NCI-H1436 (cell line): ENCODE measurements around the gene UBFD1.
"Not testable (repeated sequence)": the region's sequence is repeated elsewhere in the genome, so short reads cannot be mapped to it uniquely, and the experiment has no call there.

Experiments
- DNase-seq: peaks from one replicate; lab custom pipeline; 2025; lab: John Stamatoyannopoulos, UW

UBFD1 gene

GRCh38 chr16:23567602-23568001, 10.1 kb downstream of the UBFD1 start:
- no peak for DNase-seq

- no peak for DNase-seq
These were observed 13.6 kb downstream of the UBFD1 start for GRCh38 chr16:23570992-23571632.

- DNase-seq: no peak
These were observed 14.4 kb downstream of the UBFD1 start for GRCh38 chr16:23571895-23572294.

DNA sequence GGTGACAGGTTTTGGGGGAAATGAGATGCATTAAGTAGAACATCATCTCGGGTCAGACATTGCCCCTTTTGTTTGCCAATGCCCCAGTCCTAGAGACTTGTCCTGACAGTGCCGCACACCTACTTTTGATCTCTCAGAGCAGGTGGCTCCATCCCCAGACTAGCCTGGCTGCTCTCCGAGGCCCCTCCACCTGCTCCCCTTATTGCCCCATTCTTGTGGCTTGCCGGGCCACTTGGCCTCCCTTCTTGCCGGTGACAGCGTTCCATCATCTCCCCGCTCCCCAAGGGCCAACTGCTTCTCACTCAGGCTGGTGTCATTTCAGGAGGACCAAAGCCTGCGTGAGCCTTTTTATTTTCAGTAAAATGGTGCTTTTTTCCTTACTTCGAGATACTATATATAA, 14.9 kb downstream of the UBFD1 start:
- no peak for DNase-seq

DNA sequence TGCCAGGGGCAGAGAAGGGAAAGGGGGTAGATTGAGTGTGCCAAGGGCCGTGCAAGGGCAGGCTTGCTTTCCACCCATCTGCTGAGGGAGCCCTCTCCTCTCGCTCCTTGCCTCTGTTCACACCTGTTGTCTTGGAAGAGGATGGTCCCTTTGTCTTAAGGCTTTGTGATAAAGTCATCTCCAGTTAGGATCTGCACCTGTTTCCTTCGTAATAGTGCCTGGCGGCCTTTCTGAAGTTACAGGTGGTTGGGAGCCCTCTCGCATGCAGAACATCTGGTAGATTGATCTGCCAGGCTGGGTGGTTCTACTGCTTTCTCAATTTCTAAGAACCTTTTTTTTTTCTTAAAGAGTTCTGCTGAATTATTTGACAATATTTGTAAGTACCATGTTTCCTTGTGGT, 16.3 kb downstream of the UBFD1 start:
- DNase-seq: no peak

DNA sequence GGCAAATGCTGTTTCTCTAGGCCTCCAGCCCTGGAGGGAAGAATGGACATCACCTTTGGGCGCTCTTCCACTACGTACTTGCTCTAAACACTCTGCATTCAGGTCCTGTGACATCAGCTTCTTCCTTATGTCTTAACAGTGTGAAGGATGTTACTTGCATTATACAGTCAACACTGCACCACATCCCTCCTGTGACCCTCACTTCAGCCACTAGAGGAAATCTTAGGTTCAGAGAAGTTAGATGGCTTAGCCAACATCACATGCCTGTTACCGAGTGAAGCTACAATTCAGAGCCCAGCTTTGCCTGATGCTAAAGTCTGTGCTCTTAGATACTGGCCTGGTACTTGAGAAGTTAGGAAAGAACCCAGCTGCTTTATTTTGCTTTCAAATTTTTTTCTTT, 18.3 kb downstream of the UBFD1 start:
- DNase-seq: no peak

DNA sequence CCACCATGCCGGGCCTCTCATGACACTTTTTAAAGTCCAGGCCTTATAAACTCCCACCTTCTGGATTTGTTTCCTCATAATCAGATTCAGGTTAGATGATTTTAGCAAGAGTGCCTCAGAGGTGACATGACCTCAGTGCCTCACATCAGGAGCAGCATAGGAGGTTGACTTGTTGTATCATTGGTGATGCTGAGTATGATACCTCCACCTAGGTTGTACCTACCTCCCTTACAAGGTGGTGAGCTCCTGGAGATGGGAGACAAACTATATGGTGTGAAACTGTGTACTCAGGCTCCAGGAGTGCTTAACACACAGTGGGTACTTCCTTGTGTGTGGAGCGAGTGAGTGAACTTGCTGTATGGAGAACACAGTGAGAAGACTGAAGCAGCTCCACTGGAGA, 20.0 kb downstream of the UBFD1 start:
- no peak for DNase-seq

DNA sequence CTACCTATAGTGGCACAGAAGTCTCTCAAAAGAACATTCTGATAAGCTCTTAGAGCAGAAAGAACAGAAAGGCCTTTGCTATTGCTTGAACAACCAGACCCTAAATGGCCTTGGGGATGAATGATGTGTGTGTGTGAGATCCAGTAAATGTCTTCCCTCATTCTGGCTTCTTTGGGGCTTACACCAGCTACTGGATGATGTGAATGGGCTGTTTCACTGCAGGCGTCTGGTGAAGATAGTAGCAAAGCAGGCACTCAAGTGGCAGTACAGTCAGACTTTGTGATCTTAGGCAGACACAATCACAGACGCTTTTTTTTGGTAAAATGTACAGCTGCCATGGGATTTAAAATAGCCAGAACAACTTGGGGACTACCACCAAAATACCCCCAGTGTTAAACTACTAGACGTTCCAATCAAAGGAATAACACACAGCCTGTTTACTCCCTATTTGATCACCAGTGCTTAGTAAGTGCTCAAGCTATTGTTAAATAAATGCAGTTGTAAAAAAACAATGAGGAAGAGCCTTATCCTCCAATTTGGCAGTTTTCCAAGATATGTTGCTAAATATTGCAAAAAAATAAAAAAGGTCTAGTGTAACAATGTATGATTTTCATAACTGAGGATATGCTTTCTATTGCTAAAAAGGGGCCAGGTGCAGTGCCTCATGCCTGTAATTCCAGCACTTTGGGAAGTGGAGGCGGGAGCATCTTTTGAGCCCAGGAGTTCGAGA, 20.7 kb downstream of the UBFD1 start:
- no peak for DNase-seq

DNA sequence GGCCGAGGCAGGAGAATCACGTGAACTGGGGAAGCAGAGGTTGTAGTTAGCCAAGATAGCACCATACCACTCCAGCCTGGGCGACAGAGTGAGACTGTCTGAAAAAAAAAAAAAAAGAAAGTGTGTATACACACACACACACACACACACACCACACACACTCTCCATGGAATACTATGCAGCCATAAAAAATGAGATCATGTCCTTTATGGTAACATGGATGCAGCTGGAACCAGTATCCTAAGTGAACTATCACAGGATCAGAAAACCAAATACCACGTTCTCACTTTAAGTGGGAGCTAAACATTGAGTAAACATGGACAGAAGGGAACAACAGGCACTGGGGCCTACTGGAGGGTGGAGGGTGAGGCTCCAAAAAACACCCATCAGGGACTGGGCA, 21.8 kb downstream of the UBFD1 start:
- DNase-seq: no peak

DNA sequence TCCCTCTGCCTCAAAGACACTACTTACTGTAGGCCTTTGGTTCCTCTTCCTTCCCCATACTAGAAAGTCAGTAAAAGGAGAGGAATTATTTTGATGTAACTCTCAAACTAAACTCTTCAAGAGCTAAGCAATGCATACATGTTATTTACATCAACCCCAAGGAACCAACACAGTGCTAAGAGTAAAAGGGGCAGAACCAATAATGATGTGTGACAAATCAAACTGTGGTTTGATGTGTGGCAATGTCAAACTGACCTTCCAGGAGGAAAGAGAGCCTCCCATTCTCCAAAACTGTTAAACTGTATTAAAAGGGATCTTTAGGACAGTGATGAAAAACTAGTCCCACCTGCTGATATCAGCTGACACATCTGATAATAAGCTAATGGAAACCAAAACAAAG, 22.9 kb downstream of the UBFD1 start:
- no peak for DNase-seq

DNA sequence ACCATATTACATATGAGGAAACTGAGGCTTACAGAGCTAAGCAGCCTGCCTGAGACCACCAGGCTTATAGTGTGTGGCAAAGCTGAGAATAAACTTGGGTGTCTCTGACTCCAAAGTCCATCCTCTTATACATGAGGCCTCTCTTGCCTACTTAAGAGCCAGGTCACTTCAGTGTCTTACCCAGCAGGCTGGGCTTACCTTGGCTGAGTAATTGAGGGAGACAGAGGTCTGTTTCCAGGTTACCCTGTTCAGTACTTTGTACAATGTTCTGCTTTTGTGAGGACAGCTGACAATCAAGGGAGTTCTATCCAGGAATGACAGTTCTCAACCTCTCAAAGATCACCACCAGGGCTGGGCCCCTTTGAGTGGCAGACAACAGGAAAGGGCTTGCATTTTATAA, 24.2 kb downstream of the UBFD1 start:
- no peak for DNase-seq

GRCh38 chr16:23583271-23583670, 25.7 kb downstream of the UBFD1 start:
- not testable (repeated sequence) for DNase-seq

- DNase-seq: no peak
These were observed 26.9 kb downstream of the UBFD1 start for GRCh38 chr16:23584186-23585076.

GRCh38 chr16:23587726-23588125, 30.2 kb downstream of the UBFD1 start:
- no peak for DNase-seq

DNA sequence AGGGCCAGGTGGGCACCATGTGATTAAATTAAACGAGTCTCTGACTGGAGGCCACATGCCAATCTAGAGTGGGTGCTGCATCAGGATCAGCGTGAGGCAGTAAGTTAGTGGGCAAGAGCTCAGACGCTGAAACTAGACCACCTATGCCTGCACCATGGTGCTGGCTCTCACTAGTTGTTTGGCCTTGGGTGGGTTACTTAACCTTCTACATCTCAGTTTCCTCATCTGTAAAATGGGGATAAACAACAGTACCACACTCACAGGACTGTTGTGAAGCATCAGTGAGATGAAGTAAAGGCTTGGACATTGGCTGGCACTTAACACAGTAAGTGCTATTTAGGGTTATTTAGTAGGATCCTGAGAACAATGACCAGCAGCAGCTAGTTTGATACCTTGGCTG, 32.7 kb downstream of the UBFD1 start:
- DNase-seq: no peak

DNA sequence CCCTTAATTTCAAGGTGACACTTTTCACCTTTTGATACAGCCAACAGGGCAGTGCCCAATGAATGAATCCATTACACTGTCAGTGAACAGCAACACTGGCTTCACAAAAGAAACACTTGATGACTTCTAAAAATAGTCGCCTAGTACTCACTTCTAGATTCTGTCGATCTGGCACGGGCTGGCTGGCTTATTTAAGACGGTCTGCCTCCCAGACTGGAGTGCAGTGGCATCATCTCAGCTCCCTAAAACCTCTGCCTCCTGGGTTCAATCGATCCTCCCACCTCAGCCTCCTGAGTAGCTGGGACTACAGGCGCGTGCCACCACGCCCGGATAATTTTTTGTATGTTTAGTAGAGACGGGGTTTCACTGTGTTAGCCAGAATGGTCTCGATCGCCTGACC, 36.7 kb downstream of the UBFD1 start:
- DNase-seq: no peak

GRCh38 chr16:23595246-23595950, 37.9 kb downstream of the UBFD1 start:
- no peak for DNase-seq

DNA sequence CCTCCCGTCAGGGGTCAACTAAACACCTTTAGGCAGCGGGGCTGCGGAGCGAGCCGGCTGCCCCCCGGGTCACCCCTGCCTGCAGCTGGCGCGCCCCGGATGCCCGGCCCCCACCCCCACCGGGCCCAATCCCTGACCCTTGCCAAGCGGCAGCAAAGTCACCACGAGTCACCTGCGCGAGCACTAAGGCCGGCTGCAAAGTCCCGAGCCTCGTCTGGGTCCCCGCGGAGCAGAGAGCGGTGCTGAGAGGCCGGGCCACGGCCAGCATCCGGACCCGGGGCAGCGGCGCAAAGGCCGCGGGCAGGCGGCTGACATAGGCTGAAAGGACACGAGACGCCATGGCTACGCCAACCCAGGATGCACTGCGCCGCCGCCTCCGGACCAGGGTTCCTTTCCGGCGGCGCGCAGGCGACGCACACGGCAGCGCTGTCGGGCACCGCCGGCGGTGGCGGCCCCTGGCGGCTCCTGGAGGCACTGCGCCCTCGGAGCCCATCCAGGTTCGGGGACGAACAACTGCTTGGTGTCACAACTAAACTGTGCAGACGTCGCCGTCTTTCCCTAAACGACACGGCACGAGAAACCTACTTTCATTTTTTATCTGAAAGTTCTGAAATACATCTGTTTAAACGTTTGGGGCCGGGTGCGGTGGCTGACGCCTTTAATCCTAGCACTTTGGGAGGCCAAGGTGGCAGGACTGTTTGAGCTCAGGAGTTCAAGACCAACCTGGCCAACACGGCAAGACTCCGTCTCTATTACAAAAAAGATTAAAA, 38.6 kb downstream of the UBFD1 start, which contains the start of gene NDUFAB1:
Gene NDUFAB1, minus strand, starts transcription at position 366 of the 770 bp plus-strand sequence. Its CDS starts 26 bp downstream, at position 340.
- peak; percentile 79 for DNase-seq

DNA sequence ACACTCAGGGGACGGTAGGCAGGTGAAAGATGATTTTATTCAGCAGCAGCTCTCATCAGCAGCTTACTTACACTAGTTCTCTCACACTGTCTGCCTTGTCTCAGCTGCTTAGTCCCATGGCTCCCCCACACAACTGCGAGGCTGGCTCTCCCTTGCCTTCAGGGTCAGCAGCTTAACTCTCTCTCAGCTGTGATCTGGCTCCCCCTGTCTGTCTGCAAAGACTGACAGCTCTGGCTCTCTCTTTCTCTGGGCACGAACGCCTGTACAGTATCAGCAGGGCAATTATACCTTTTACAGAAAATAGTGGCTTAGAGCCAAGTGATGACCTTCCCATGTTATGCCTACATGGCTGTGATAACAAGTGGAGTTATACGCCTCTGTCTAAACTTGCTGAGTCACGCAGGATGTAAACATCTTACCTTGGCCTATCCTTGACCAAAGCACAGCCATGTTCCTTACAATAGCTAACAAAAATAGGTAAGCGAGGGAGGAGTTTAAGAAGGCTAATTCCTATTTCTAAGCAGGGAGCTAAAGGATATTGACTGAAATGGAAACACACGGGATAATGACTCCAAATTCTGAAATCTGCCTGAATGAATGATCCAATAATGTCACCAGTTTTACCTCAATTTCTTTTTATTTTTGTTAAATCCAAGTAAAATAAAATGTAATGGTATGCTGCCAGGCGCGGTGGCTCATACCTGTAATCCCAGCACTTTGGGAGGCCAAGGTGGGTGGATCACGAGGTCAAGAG, 39.7 kb downstream of the UBFD1 start:
- no peak for DNase-seq

- no peak for DNase-seq
These were observed 50.2 kb downstream of the UBFD1 start for GRCh38 chr16:23607726-23608125.

GRCh38 chr16:23608194-23608593, 50.7 kb downstream of the UBFD1 start:
- DNase-seq: no peak
